Measurements from ENCODE around the gene PSMD5. TPM values are rescaled to one million over a fixed set of nuclear protein-coding genes. Genes with fewer than 3 reads are reported as not detected.

PSMD5 gene
- polyA plus RNA-seq (2013, experiment 1 of 2; ENCODE audit: insufficient read length), result 30.6 TPM
- polyA plus RNA-seq (2013, experiment 2 of 2; ENCODE audit: insufficient read length), result 31.2 TPM

- DNase-seq, result peak; percentile 100
Observed at GRCh38 chr9:120842685-120843485, at the start of gene PSMD5. TSS of gene PSMD5 (minus strand) at chr9:120842922. CDS start at chr9:120842909, 13 bp downstream.

GRCh38 chr9:120891884-120892747, 49.4 kb upstream of the PSMD5 start:
- DNase-seq, result no peak

GRCh38 chr9:120891245-120891883, 48.6 kb upstream of the PSMD5 start:
- DNase-seq, result no peak

- no peak for DNase-seq
Observed at GRCh38 chr9:120890320-120891244, 47.9 kb upstream of the PSMD5 start.

GRCh38 chr9:120889606-120890271, 47.0 kb upstream of the PSMD5 start:
- DNase-seq, result no peak

DNA sequence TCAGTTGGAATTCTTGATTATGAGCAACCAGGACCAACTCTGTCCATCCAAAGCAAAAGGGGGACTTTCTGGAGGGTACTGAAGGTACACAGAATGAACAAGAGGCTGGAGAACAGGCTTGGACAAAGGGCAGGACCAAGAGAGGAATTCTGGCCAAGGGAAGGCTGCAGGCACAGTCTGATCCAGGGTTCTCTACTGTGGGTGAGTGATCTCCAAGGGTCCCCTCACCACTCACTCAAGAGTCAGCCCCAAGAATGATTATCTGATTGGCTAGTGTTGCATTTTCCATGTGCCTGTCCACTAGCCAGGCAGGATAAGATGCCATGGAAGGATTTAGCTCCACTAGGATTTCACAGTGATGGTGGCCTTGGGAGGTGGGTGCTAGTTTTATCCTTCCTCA, 45.9 kb upstream of the PSMD5 start:
- DNase-seq, result no peak

- DNase-seq, result peak; percentile 53
Observed at GRCh38 chr9:120886490-120886967, 43.8 kb upstream of the PSMD5 start.

- no peak for DNase-seq
Observed at GRCh38 chr9:120885958-120886357, 43.2 kb upstream of the PSMD5 start.

DNA sequence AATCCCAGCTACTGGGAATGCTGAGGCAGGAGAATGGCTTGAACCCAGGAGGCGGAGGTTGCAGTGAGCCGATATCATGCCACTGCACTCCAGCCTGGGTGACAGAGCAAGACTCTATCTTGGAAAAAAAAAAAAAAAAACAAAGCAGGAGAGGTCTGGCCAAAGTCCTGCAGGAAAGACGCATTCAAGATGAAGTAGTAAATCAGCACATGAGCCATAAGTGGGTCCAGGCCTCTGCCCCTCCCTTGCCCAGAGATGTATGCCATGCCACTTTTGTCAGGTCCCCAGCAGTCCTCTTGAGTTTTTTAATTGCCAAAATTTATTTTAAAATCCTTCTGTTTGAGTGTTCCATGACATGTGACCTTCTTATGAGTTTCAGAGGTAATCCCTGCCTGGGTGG, 42.7 kb upstream of the PSMD5 start:
- no peak for DNase-seq

DNA sequence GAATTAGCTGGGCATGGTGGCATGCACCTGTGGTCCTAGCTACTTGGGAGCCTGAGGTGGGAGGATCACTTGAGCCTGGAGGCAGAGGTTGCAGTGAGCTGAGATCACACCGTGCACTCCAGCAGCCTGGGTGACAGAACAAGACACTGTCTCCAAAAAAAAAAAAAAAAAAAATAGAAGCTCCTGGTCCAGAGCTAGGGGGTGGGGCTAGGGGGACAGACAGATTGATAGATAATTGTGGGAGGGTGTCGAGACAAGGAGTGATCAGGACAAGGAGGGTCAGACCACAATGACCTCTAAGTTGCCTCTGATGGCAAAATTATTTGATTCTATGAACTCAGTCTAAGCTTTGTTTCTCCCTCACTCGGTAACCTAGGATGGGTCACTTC, 40.9 kb upstream of the PSMD5 start:
- no peak for DNase-seq

DNA sequence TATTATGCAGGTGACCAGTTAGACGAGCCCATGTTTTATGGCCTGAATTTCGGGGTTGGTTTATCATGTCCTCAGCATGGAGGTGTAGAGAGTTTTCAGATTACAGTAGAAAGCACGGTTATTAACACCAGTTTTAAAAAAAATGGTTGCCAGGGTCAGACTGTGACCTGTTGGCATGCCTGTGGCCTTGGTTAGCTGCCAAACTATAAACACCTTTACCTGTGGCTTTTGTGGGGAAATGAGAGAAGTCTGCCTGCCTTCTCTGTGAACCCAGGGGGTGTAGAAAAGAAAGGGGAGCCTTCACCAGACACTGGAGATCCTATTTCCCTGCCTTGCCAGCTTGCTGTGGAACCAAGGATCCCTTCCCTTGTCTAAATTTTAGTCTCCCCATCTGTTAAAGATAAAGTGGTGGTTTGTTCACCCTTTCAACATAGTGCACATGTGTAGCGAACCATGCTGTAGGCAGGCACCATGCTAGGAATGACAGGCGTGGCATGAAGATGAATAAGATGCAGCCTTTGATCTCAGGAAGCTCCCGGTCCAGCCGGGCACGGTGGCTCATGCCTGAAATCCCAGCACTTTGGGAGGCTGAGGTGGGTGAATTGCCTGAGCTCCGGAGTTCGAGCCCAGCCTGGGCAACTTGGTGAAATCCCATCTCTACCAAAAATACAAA, 40.3 kb upstream of the PSMD5 start:
- no peak for DNase-seq

DNA sequence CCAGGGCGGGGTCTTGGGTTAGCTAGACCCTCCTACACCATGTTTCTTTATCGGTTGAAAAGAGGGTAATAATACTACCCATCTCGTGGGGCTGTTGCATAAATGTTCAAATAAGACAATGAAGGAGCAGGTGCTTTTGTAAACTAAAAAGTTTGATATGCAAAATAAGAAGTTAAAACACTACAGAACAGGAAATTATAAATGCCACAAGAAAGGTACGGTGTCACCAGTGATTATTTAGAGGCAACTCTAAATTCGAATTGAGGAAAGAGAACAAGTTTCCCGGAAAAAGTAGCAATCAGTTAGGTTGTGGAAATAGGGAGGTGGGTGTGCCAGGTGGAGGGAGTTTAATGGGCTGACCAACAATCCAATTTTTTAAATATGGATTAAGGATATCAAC, 36.7 kb upstream of the PSMD5 start:
- no peak for DNase-seq

DNA sequence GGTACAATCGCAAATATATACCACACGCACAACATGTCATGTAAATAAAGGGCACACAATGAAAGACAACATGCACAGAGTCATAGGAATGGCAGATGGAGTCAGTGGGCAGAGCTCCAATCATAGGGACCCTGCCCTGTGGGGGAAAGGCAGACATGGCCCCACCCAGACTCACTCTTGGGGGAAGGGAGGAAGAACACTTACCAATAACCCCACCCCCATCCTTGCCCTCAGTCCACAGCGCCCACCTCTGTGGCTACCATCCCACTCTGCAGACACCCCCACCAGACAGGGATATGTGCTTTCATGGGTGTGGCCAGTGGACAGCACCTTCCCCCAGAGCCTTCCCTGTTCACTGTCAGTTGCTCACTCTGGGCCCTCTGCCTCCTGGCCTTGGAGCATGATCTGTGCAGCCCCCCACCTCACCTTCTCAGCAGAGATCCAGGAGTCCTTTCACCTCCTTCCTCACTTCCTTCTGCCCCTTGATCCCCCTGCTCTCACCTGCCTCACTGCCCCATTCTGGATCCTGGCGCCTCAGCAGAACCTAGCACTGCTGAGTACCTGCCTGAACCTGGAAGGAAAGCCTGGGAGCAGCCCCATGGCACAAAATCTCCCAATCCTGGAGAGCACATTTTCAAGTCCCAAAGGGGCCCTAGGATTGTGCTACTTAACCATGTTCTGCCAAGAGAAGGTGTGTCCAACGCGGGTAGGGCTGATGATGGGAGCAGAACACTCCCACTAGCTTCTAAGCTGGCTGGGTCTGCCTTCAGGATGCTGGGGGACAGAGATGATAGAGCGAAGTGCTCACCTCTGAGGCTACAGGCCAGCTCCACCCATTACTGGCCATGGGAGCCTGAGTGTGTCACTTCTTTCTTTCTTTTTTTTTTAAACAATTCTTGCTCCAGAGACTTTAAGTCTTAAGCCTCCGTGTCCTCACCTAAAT, 35.7 kb upstream of the PSMD5 start:
- DNase-seq, result no peak

- peak; percentile 67 for DNase-seq
Observed at GRCh38 chr9:120877276-120878034, 34.7 kb upstream of the PSMD5 start.

DNA sequence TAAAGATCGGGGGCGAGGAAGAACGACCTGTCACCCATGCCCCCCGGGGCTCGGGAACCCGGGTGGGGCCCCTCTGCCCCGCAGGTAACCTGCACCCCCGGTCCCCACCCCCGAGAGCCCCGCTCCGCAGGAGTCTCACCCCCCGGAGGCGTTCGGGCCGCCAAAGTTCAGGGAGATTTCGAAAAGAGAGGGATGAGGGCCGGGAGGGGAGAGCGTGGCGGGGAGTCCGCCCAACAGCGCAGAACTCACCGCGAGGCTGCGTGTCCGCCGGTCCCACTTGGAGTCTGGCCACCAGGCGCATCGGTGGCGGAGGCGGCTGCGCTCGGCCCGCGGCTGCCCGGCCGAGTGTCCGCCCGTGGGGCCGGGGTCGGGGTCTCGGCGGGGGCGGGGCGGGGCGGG, 34.1 kb upstream of the PSMD5 start, which contains the start of gene PHF19:
Gene PHF19, minus strand, starts transcription at position 347 of the 399 bp plus-strand sequence. CDS start 2,447 bp downstream, outside the sequence.
- no peak for DNase-seq

DNA sequence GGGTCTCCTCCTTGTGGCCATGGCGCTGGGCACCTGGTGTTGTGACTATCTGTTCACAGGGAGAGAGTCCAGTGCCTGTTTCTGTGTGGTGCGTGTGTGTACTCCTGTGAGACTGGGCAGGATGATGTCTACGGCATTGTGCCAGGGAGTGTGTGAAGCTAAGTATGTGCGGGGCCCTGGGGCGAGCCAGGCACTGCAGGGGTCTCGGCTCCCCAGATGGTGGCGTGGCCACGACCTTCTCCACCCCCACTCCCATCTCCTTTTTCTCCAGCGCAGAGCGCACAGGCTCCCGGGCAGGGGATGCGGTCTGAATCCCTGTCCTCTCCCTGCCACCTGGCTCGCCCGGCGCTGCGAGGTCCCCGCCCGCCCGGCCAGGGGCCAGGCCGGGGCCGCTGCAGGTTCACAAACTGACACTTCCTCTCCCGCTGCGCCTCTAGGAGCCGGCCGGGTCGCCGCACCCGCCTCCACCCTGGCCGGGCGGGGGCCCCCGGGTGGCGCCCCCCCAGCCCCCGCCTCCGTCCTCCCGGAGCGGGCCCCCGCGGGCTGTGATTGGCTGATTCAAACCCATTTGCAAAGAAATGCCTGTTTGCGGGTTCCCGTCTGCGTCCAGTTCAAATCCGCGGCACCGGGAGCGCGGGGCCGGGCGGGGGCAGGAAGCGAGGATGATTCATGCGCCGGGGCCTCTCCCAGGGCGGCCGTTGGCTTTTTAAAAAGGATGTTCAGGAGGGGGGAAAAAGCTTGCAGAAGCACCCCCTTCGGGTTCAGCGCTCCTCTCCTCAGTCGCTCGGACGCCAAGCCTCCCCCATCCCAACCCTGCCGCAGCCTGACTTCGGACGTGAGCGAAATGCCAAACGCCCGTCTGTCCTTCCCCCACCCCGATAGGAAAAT, 33.5 kb upstream of the PSMD5 start:
- DNase-seq, result peak; percentile 90

- DNase-seq, result no peak
Observed at GRCh38 chr9:120875643-120875953, 32.9 kb upstream of the PSMD5 start.

DNA sequence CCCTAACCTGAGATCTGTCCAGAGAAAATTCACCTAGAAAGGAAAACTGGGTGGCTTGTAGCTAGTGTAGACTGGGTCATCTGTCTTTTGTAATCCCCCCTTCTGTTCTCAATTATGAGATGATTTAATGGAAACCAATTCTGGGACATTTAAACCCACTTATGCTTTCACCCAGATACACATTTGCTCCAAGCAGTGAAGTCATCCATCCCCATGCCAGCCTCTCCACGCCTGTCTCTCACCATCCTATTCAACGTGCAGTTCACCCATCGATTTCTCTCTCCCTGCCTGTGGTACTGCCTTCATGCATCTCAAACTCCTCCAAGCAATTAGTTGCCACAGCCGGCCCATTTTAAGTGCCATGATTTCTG, 32.5 kb upstream of the PSMD5 start:
- no peak for DNase-seq

All from fibroblast of skin of abdomen (primary cell).